Measurements from ENCODE around the gene ARMH3. TPM values are rescaled to one million over a fixed set of nuclear protein-coding genes. Genes with fewer than 3 reads are reported as not detected.

The ARMH3 gene
- total RNA-seq, 1 experiment from 2014 or later, result 17.1 TPM

- no peak for TF ChIP-seq E2F4 (CRISPR knock-in tag; IDR thresholded peaks at IDR 0.05; ENCODE audit: borderline replicate concordance, low read depth)
- TF ChIP-seq GABPB1 (CRISPR knock-in tag; IDR thresholded peaks at IDR 0.05), result no peak
- TF ChIP-seq JAZF1 (CRISPR knock-in tag; IDR thresholded peaks at IDR 0.05), result no peak
- no peak for TF ChIP-seq MLX (CRISPR knock-in tag; IDR thresholded peaks at IDR 0.05)
- TF ChIP-seq CREM (CRISPR knock-in tag; IDR thresholded peaks at IDR 0.05), result no peak
- TF ChIP-seq SP1 (CRISPR knock-in tag; conservative IDR thresholded peaks at IDR 0.05), result no peak
- no peak for TF ChIP-seq MAX (CRISPR knock-in tag; IDR thresholded peaks at IDR 0.05)
Observed at GRCh38 chr10:101827919-101828600, 227.9 kb downstream of the ARMH3 start (continued).

GRCh38 chr10:101826852-101827434 is 229.0 kb downstream of the ARMH3 start:
- no peak for TF ChIP-seq MXD4 (CRISPR knock-in tag; IDR thresholded peaks at IDR 0.05; ENCODE audit: borderline replicate concordance)
- no peak for TF ChIP-seq ZNF425 (CRISPR knock-in tag; conservative IDR thresholded peaks at IDR 0.05)
- TF ChIP-seq CTCF (IDR thresholded peaks at IDR 0.05), result no peak
- no peak for TF ChIP-seq PRRX2 (CRISPR knock-in tag; IDR thresholded peaks at IDR 0.05)
- Mint-ChIP-seq H3K4me3 (no peak overlapping the region), H3K27ac (no peak overlapping the region), H3K36me3 (no peaks in the 10 kb centered on the region), H3K4me1 (peaks cover 19% of the 10 kb centered on the region), H3K9me3 (no peaks in the 10 kb centered on the region), H3K27me3 (ENCODE audit: low read depth) (peaks cover 3% of the 10 kb centered on the region; the same call in 1 of the 2 replicates)
- POLR2A ChIA-PET, result no interaction called here
- DNase-seq (ENCODE audit: low spot score) (no peak), ATAC-seq (no peak)
- CTCF ChIA-PET, result interaction anchor here (0.6 to 1.6 kb wide), 3 partner anchors 9 to 183 kb away, joined by 3 to 6 read pairs (median 4); no protein-coding TSS in a partner anchor

GRCh38 chr10:101824736-101825135 is 231.2 kb downstream of the ARMH3 start:
- peaks cover 6% of the 10 kb centered on the region for H3K4me1 Mint-ChIP-seq
- no peaks in the 10 kb centered on the region for H3K9me3 Mint-ChIP-seq
- H3K27ac Mint-ChIP-seq, result no peak overlapping the region
- H3K4me3 Mint-ChIP-seq, result no peak overlapping the region
- peaks cover 3% of the 10 kb centered on the region; the same call in 1 of the 2 replicates for H3K27me3 Mint-ChIP-seq (ENCODE audit: low read depth)
- no peak for ATAC-seq
- no peak for DNase-seq (ENCODE audit: low spot score)
- POLR2A ChIA-PET, result no interaction called here
- no peaks in the 10 kb centered on the region for H3K36me3 Mint-ChIP-seq
- CTCF ChIA-PET, result interaction anchor here (1.0 kb wide), 1 partner anchor 11 kb away, joined by 3 read pairs; no protein-coding TSS in a partner anchor
- TF ChIP-seq NFE2L1 (CRISPR knock-in tag; IDR thresholded peaks at IDR 0.05) (no peak), ATF1 (CRISPR knock-in tag; IDR thresholded peaks at IDR 0.05) (no peak), NR2C2 (CRISPR knock-in tag; IDR thresholded peaks at IDR 0.05) (no peak), E2F4 (CRISPR knock-in tag; IDR thresholded peaks at IDR 0.05; ENCODE audit: borderline replicate concordance, low read depth) (no peak), NR3C1 (CRISPR knock-in tag; conservative IDR thresholded peaks at IDR 0.05; ENCODE audit: low read depth) (no peak), RORB (CRISPR knock-in tag; IDR thresholded peaks at IDR 0.05) (no peak), CBFB (CRISPR knock-in tag; IDR thresholded peaks at IDR 0.05; ENCODE audit: low read depth) (no peak), ZBTB43 (CRISPR knock-in tag; IDR thresholded peaks at IDR 0.05) (no peak), FOXK1 (CRISPR knock-in tag; IDR thresholded peaks at IDR 0.05) (no peak), SMAD4 (CRISPR knock-in tag; IDR thresholded peaks at IDR 0.05) (no peak), CTCF (IDR thresholded peaks at IDR 0.05) (no peak), ESRRA (CRISPR knock-in tag; IDR thresholded peaks at IDR 0.05; ENCODE audit: borderline replicate concordance) (no peak), TEAD4 (CRISPR knock-in tag; IDR thresholded peaks at IDR 0.05) (no peak)
